ENCODE data around the gene KMT2E.
"Not testable (repeated sequence)": the region's sequence is repeated elsewhere in the genome, so short reads cannot be mapped to it uniquely, and the experiment has no call there.

KMT2E gene

DNA sequence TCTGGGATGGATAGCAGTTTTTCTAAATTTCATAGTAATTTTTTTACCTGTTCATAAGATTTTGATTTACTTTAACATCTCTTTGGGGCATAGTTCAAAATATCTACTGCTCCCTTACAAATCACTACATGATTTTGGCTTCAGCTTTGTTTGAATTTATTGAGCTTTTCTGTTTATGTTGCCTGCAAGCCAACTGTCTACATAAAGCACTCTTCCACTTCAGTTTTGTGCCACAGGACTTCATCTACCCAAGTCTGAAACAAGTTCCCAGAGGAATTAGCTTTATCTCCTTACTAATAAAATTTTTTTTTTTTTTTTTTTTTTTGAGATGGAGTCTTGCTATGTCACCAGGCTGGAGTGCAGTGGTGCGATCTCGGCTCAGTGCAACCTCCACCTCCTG lies 45.4 kb upstream of the KMT2E start:
- TF ChIP-seq, protein P1, sequence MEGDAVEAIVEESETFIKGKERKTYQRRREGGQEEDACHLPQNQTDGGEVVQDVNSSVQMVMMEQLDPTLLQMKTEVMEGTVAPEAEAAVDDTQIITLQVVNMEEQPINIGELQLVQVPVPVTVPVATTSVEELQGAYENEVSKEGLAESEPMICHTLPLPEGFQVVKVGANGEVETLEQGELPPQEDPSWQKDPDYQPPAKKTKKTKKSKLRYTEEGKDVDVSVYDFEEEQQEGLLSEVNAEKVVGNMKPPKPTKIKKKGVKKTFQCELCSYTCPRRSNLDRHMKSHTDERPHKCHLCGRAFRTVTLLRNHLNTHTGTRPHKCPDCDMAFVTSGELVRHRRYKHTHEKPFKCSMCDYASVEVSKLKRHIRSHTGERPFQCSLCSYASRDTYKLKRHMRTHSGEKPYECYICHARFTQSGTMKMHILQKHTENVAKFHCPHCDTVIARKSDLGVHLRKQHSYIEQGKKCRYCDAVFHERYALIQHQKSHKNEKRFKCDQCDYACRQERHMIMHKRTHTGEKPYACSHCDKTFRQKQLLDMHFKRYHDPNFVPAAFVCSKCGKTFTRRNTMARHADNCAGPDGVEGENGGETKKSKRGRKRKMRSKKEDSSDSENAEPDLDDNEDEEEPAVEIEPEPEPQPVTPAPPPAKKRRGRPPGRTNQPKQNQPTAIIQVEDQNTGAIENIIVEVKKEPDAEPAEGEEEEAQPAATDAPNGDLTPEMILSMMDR (IDR thresholded peaks at IDR 0.05; ENCODE audit: low read depth, low read length, missing control alignments), result no peak
- H3K4me3 ChIP-seq (replicated peaks; ENCODE audit: low read depth, low read length), result no peak overlapping the region
- DNase-seq (ENCODE audit: extremely low read depth, low read depth), result no peak

DNA sequence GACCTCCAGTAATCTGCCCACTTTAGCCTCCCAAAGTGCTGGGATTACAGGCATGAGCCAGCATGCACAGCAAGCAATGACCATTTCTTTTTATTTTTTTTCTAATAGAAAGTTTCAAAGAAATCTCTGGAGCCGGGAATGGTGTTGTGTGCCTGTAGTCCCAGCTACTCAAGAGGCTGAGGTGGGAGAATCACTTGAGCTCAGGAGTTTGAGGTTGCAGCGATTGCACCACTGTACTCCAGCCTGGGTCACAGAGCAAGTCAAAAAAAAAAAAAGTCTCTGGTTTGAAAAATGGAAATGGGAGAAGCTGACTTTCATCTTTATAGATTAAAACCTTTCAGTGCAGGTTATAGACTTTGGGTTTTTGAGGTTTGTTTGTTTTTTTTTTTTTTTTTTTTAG lies 44.8 kb upstream of the KMT2E start:
- TF ChIP-seq, protein P1 (IDR thresholded peaks at IDR 0.05; ENCODE audit: low read depth, low read length, missing control alignments), result no peak
- no peak for DNase-seq (ENCODE audit: extremely low read depth, low read depth)
- H3K4me3 ChIP-seq (replicated peaks; ENCODE audit: low read depth, low read length), result no peak overlapping the region

DNA sequence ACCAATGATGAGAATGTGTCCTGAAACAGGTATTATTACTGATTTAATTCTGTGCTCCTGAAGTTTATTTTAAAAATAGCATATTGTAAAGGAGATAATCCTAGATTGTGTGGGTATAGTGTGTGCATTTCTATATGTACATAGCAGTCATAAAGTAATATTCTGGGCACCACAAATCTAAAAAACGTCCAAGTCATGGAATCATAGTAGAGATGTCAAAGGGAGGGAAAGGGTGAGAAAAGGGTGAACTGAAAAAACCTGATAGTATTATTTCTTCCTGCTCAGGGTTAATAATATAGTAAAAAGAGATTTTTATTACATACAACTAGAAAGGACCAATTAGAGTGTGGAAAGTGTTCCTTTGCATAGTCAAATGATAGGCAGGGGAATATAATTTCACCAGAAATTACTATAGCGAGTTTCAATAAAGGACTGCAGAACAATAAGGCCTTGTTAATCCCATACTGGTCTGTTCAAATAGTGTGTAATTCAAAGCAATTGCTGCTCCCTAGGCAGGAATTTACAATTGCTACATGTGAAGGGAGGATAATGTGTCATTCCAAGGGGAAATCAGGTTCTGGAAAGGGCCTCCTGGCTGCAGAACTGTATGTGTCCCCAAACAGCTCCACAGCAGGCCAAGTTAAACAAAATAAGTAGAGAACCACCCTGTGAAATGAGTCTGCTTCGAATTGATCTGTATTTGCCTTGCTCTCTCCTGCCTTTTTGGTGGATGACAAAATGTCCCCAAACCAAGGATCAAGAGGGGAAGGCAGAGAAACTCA lies 42.5 kb upstream of the KMT2E start:
- H3K4me3 ChIP-seq (replicated peaks; ENCODE audit: low read depth, low read length), result no peak overlapping the region
- DNase-seq (ENCODE audit: extremely low read depth, low read depth), result no peak
- TF ChIP-seq, protein P1 (IDR thresholded peaks at IDR 0.05; ENCODE audit: low read depth, low read length, missing control alignments), result no peak

DNA sequence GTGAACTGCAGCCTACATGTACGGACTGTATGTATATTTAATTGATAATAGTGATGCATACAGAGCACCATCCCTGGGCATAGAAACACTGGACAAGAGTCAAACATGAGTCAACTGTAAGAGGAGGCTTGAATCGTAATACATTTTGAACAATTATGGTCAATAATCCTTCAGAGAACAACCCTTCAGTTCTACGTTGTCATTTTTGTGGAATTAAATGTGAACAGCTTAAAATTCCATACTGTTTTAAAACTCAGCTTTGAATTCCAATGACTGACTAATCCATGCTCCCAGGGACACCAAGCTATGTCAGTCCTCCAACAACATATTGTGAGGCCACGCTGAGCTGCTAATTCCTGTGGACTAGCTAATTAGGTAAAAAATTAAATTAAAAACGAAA lies 41.5 kb upstream of the KMT2E start:
- no peak for DNase-seq (ENCODE audit: extremely low read depth, low read depth)
- TF ChIP-seq, protein P1 (IDR thresholded peaks at IDR 0.05; ENCODE audit: low read depth, low read length, missing control alignments), result no peak

GRCh38 chr7:104973227-104973626 lies 40.8 kb upstream of the KMT2E start:
- no peak for DNase-seq (ENCODE audit: extremely low read depth, low read depth)
- TF ChIP-seq, protein P1 (IDR thresholded peaks at IDR 0.05; ENCODE audit: low read depth, low read length, missing control alignments), result no peak
- no peak overlapping the region for H3K4me3 ChIP-seq (replicated peaks; ENCODE audit: low read depth, low read length)

More for the DNA sequence above, 41.5 kb upstream of the KMT2E start:
- H3K4me3 ChIP-seq (replicated peaks; ENCODE audit: low read depth, low read length), result no peak overlapping the region

GRCh38 chr7:104973909-104974415 lies 40.0 kb upstream of the KMT2E start:
- H3K4me3 ChIP-seq (replicated peaks; ENCODE audit: low read depth, low read length), result no peak overlapping the region
- peak; percentile 92 for DNase-seq (ENCODE audit: extremely low read depth, low read depth)
- TF ChIP-seq, protein P1 (IDR thresholded peaks at IDR 0.05; ENCODE audit: low read depth, low read length, missing control alignments), result no peak

DNA sequence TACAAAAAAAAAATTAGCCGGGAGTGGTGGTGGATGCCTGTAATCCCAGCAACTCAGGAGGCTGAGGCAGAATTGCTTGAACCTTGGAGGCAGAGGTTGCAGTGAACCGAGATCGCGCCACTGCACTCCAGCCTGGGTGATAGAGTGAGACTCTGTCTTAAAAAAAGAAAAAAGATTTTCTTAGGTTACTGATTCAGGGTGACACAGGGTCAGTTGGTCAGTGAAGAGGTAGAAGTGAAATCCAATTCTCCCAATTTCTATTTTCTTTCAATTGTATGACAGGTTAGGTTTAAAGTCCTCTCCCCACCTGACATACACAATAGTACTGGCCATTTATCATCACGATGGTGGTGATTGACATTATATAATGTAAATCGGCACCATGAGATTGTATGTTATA lies 38.5 kb upstream of the KMT2E start:
- H3K4me3 ChIP-seq (replicated peaks; ENCODE audit: low read depth, low read length); DNase-seq (ENCODE audit: extremely low read depth, low read depth): not testable (repeated sequence)
